GM12892 (cell line): Measurements from ENCODE around the gene SERTAD3.

Experiments used
- DNase-seq: peaks from one replicate; pipeline ENCODE4 v3.0.0; 2011; ENCODE audit not compliant: insufficient read length
- FAIRE-seq: peaks from 2 replicates; lab custom pipeline; 2011; peaks lifted over from hg19 to GRCh38; lab: Jason Lieb, UNC
- POLR2A ChIP-seq: IDR thresholded peaks from 2 replicates; pipeline ENCODE4 v1.6.1; 2011; ENCODE audit warnings: low read depth, low read length, control low read depth
- POLR2AphosphoS5 ChIP-seq: IDR thresholded peaks from 2 replicates; pipeline ENCODE4 v1.6.1; 2011; ENCODE audit warnings: low read depth, low read length, control low read depth
- TAF1 ChIP-seq: IDR thresholded peaks from 2 replicates; pipeline ENCODE4 v1.6.1; 2011; ENCODE audit warnings: low read depth, mild to moderate bottlenecking, control low read depth, low read length, borderline replicate concordance

SERTAD3 gene

GRCh38 chr19:40394816-40395210, 49.3 kb downstream of the SERTAD3 start:
- TF ChIP-seq TAF1 (no peak), POLR2A (no peak), POLR2AphosphoS5 (no peak)
- no peak for FAIRE-seq
- DNase-seq: no peak

- TF ChIP-seq POLR2A: no peak
- no peak for TF ChIP-seq TAF1
- no peak for TF ChIP-seq POLR2AphosphoS5
- DNase-seq (no peak), FAIRE-seq (no peak)
Measured at GRCh38 chr19:40393894-40394815, 50.0 kb downstream of the SERTAD3 start.

- no peak for DNase-seq
Measured at GRCh38 chr19:40392894-40393517, 51.1 kb downstream of the SERTAD3 start.

GRCh38 chr19:40392123-40392522, 52.0 kb downstream of the SERTAD3 start:
- DNase-seq (no peak), FAIRE-seq (no peak)
- TF ChIP-seq POLR2AphosphoS5: no peak
- TF ChIP-seq POLR2A: no peak
- TF ChIP-seq TAF1: no peak

More at GRCh38 chr19:40392894-40393517, 51.1 kb downstream of the SERTAD3 start:
- TF ChIP-seq POLR2AphosphoS5: no peak
- TF ChIP-seq TAF1: no peak
- no peak for TF ChIP-seq POLR2A
- no peak for FAIRE-seq
